ENCODE results near the gene CTSD. TPM values are rescaled to one million over a fixed set of nuclear protein-coding genes. Genes with fewer than 3 reads are reported as not detected.

Gene CTSD
- total and polyA plus RNA-seq, 2 of the 4 experiments (the other 2 are of a cell fraction) = 39.8 to 166 TPM

GRCh38 chr11:1783725-1784529 is 20.2 kb upstream of the CTSD start:
- ChIA-PET CTCF (no interaction called here), POLR2A (ENCODE audit: unreplicated experiment) (no interaction called here)
- DNase-seq (no peak), ATAC-seq (ENCODE audit: low read depth) (no peak)
- no peak overlapping the region for H4K5ac ChIP-seq (ENCODE audit: low read depth, low read length)
- BruUV-seq (replicated peaks) = no TSS peak
- no peaks in the 10 kb centered on the region; the same call in 1 of the 2 replicates for H4K20me1 ChIP-seq (ENCODE audit: insufficient read depth, low read length)
- no peak overlapping the region for H2BK15ac ChIP-seq (ENCODE audit: low read depth, low read length)
- peaks cover 54% of the 10 kb centered on the region for H3K27me3 ChIP-seq (ENCODE audit: control insufficient read depth, insufficient read depth, low read length)
- no peak overlapping the region for H3K23ac ChIP-seq (ENCODE audit: low read depth, low read length)
- no peak overlapping the region for H2BK120ac ChIP-seq (ENCODE audit: low read depth, low read length)
- no peak overlapping the region for H2AFZ ChIP-seq (replicated peaks; ENCODE audit: low read length, poor library complexity)
- no peak overlapping the region for H3K4ac ChIP-seq (ENCODE audit: low read depth, low read length)
- H2AK9ac ChIP-seq (replicated peaks; ENCODE audit: low read depth, low read length, poor library complexity) = no peak overlapping the region
- intact Hi-C loops (cut with micrococcal nuclease) = no loop called here
- no peak overlapping the region for H3K4me3 ChIP-seq (ENCODE audit: insufficient read depth, low read depth, low read length)
- no peaks in the 10 kb centered on the region for H3K9me1 ChIP-seq (ENCODE audit: insufficient read depth, low read length)
- peaks cover 3% of the 10 kb centered on the region; the same call in 1 of the 2 replicates for H3K4me1 ChIP-seq (ENCODE audit: control insufficient read depth, insufficient read depth, low read length)
- TF ChIP-seq RAD21 (IDR thresholded peaks at IDR 0.05; ENCODE audit: low read length) = no peak
- no peak for TF ChIP-seq CHD1 (IDR thresholded peaks at IDR 0.05; ENCODE audit: low read depth, low read length)
- TF ChIP-seq RFX5 (IDR thresholded peaks at IDR 0.05; ENCODE audit: low read depth, low read length) = no peak
- no peak for TF ChIP-seq FOS (IDR thresholded peaks at IDR 0.05; ENCODE audit: low read depth, low read length)
- TF ChIP-seq ELK1 (IDR thresholded peaks at IDR 0.05; ENCODE audit: borderline replicate concordance, low read depth, low read length) = no peak
- TF ChIP-seq POLR2A (IDR thresholded peaks at IDR 0.05; ENCODE audit: low read depth, low read length) = no peak
- TF ChIP-seq MAZ (IDR thresholded peaks at IDR 0.05; ENCODE audit: borderline replicate concordance, low read depth, low read length) = no peak
- no peak for TF ChIP-seq MAFK (IDR thresholded peaks at IDR 0.05; ENCODE audit: low read depth, low read length)
- no peak for TF ChIP-seq USF2 (IDR thresholded peaks at IDR 0.05; ENCODE audit: low read depth, low read length)
- no peak for TF ChIP-seq CTCF (conservative IDR thresholded peaks at IDR 0.05; ENCODE audit: low read depth, low read length)
- no peak for TF ChIP-seq SMC3 (IDR thresholded peaks at IDR 0.05; ENCODE audit: low read depth, low read length)
- no peak for TF ChIP-seq CEBPB (IDR thresholded peaks at IDR 0.05; ENCODE audit: low read depth, low read length)
- TF ChIP-seq MXI1 (IDR thresholded peaks at IDR 0.05; ENCODE audit: borderline replicate concordance, low read depth, low read length) = no peak
- no peak for TF ChIP-seq NFE2L2 (IDR thresholded peaks at IDR 0.05; ENCODE audit: low read depth, low read length)
- TF ChIP-seq BHLHE40 (IDR thresholded peaks at IDR 0.05; ENCODE audit: low read depth, low read length) = no peak
- TF ChIP-seq RCOR1 (IDR thresholded peaks at IDR 0.05; ENCODE audit: insufficient replicate concordance, low read length) = no peak
- H3K36me3 ChIP-seq (ENCODE audit: control insufficient read depth, insufficient read depth, low read length) = no peaks in the 10 kb centered on the region
- H2BK20ac ChIP-seq (ENCODE audit: low read depth, low read length) = no peak overlapping the region
- H4K91ac ChIP-seq (ENCODE audit: insufficient read depth, low read depth, low read length) = no peak overlapping the region
- no peak overlapping the region for H2BK5ac ChIP-seq (ENCODE audit: low read depth, low read length, poor library complexity, severe bottlenecking)
- H3K18ac ChIP-seq (ENCODE audit: low read depth, low read length) = no peak overlapping the region
- H3K4me2 ChIP-seq (ENCODE audit: low read depth, low read length) = no peak overlapping the region
- no peaks in the 10 kb centered on the region for H3K9me3 ChIP-seq (ENCODE audit: control insufficient read depth, insufficient read depth, low read length)
- H2AK5ac ChIP-seq (ENCODE audit: low read depth, low read length) = no peak overlapping the region
- in situ Hi-C loops (cut with MboI; ENCODE audit: low sequenced_read_pairs) = no loop called here
- no peak overlapping the region for H3K27ac ChIP-seq (ENCODE audit: insufficient read depth, low read length)
- H3K14ac ChIP-seq (replicated peaks; ENCODE audit: low read depth, low read length) = no peak overlapping the region
- H4K8ac ChIP-seq (ENCODE audit: low read depth in 2 of 2, low read length in 2 of 2) = no peak overlapping the region
- H3K9ac ChIP-seq (ENCODE audit: low read depth, low read length) = no peak overlapping the region
- no peak overlapping the region for H3K56ac ChIP-seq (ENCODE audit: extremely low read depth, insufficient read depth, low read length)
- 77% methylated on average over 8 of the region's 24 CpGs; no CpG with 5 or more reads in 1 of the 2 experiments for WGBS, 2 experiments (ENCODE audit: extremely low coverage in 2 of 2, insufficient read length in 1 of 2)
- H3K79me1 ChIP-seq (ENCODE audit: low read depth in 1 of 2, low read length in 2 of 2) = no peaks in the 10 kb centered on the region
- dilution Hi-C loops (cut with HindIII; ENCODE audit: low sequenced_read_pairs, unreplicated experiment) = no loop called here

Data from IMR-90 (cell line).